Karpas-422 (cell line): ENCODE measurements around the gene ZMIZ1. TPM values are rescaled to one million over a fixed set of nuclear protein-coding genes. Genes with fewer than 3 reads are reported as not detected.

Experiments
- DNase-seq: peaks from one replicate; pipeline ENCODE4 v3.0.0-alpha.2; 2015
- H2AFZ ChIP-seq: fragments of 200-600 bp; sonication (generic); 2 replicates; pipeline ENCODE4 v1.6.1; 2014; ENCODE audit warnings: antibody characterized with exemption, low read length, mixed read lengths
- H3K27ac ChIP-seq: fragments of 200-600 bp; sonication (generic); 2 replicates; pipeline ENCODE4 v1.5.1; 2014; ENCODE audit warnings: mild to moderate bottlenecking, low read length, moderate library complexity
- H3K27me3 ChIP-seq: fragments of 200-600 bp; sonication (generic); 2 replicates; pipeline ENCODE4 v1.6.1; 2014; ENCODE audit warnings: low read length, mixed read lengths
- H3K36me3 ChIP-seq: fragments of 200-600 bp; sonication (generic); 2 replicates; pipeline ENCODE4 v1.6.1; 2014; ENCODE audit warnings: low read length, mixed read lengths; ENCODE audit not compliant: insufficient read depth
- H3K4me1 ChIP-seq: fragments of 200-600 bp; sonication (generic); 2 replicates; pipeline ENCODE4 v1.6.1; 2014; ENCODE audit warnings: mild to moderate bottlenecking, low read length, mixed read lengths
- H3K4me2 ChIP-seq: fragments of 200-600 bp; sonication (generic); 2 replicates; pipeline ENCODE4 v1.6.1; 2014; ENCODE audit warnings: low read length, low read depth, mild to moderate bottlenecking; ENCODE audit not compliant: poor library complexity, severe bottlenecking
- H3K4me3 ChIP-seq: fragments of 200-600 bp; sonication (generic); 2 replicates; pipeline ENCODE4 v1.5.1; 2014; ENCODE audit warnings: mild to moderate bottlenecking, antibody characterized with exemption, low read length, mixed read lengths
- H3K79me2 ChIP-seq: fragments of 200-600 bp; sonication (generic); 2 replicates; pipeline ENCODE4 v1.6.1; 2014; ENCODE audit warnings: mild to moderate bottlenecking, low read length, mixed read lengths
- H3K9ac ChIP-seq: fragments of 200-600 bp; sonication (generic); 2 replicates; pipeline ENCODE4 v1.6.0; 2014; ENCODE audit warnings: low read length
- H3K9me2 ChIP-seq: fragments of 200-600 bp; sonication (generic), shearing (Covaris generic); replicated peaks from 2 replicates; pipeline ENCODE4 v1.6.0; 2014; ENCODE audit warnings: mild to moderate bottlenecking, low read length, moderate library complexity; ENCODE audit not compliant: insufficient read depth
- H3K9me3 ChIP-seq: fragments of 300-700, 200-600 bp; sonication (generic); 2 replicates; pipeline ENCODE4 v1.6.1; 2014; ENCODE audit warnings: low read length, mixed read lengths
- H4K20me1 ChIP-seq: fragments of 200-600 bp; sonication (generic); 2 replicates; pipeline ENCODE4 v1.6.1; 2014; ENCODE audit warnings: mild to moderate bottlenecking, antibody characterized with exemption, low read length, low read depth; ENCODE audit not compliant: insufficient read depth
- total RNA-seq: library from RNA; depleted of rRNA; stranded (reverse); fragments of >200 nt; shearing (Covaris generic); gene quantifications from 2 replicates; pipeline ENCODE4 v1.2.3, GENCODE V29; 2014; ENCODE audit warnings: low replicate concordance

Gene ZMIZ1
- total RNA-seq, 1 experiment from 2014 or later = 73.1 TPM

DNA sequence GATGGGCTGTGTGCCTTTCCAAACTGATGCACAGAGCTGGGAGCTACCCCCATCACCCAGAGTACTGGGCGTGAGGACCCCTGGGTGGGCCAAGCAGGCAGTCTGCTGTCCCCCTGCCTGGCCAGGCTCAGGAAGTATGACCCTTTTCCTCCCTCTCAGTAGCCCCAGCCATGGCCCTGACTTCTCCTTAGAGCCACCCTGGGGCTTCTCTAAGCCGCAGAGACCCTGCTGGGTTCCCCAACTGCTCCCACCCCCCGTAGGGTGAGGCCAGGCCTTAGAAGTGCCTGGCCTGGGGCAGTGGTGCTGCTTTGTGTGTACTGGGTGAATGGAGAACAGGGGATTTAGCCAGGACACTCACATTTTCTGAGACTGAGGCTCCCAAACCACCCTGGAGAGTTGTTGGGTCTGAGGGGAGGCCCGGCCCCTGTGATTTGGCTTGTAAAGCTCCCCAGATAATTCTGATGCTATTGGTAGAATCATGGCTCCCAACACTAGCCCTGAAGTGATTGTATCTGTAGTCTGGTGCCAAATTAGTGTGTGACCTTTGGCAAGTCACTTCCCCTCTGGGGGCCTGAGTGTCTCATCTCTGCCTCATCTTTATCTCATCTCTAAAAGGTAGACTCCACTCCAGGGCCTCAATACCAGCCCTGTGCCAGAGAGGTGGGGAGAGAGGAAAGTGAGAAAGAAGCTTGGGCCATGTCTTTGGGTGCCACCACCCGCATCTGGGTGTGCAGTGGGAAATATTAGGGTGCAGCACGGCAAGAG, 178.8 kb downstream of the ZMIZ1 start:
- H2AFZ ChIP-seq = no peak overlapping the region
- H3K27ac ChIP-seq = peak overlapping the region; percentile 96
- H3K4me2 ChIP-seq = peak overlapping the region; percentile 93
- peaks cover 90% of the 10 kb centered on the region for H3K4me1 ChIP-seq
- H3K4me3 ChIP-seq = peak overlapping the region; percentile 90
- H3K9me3 ChIP-seq = no peaks in the 10 kb centered on the region
- H3K9ac ChIP-seq = peak overlapping the region; percentile 95
- H3K9me2 ChIP-seq = no peaks in the 10 kb centered on the region
- no peaks in the 10 kb centered on the region for H3K36me3 ChIP-seq
- 0 out of 2 replicates have a peak, but pooled peaks cover 5% of the 10 kb centered on the region for H4K20me1 ChIP-seq
- DNase-seq = peak; percentile 94
- H3K27me3 ChIP-seq = no peaks in the 10 kb centered on the region
- peaks cover 88% of the 10 kb centered on the region for H3K79me2 ChIP-seq

DNA sequence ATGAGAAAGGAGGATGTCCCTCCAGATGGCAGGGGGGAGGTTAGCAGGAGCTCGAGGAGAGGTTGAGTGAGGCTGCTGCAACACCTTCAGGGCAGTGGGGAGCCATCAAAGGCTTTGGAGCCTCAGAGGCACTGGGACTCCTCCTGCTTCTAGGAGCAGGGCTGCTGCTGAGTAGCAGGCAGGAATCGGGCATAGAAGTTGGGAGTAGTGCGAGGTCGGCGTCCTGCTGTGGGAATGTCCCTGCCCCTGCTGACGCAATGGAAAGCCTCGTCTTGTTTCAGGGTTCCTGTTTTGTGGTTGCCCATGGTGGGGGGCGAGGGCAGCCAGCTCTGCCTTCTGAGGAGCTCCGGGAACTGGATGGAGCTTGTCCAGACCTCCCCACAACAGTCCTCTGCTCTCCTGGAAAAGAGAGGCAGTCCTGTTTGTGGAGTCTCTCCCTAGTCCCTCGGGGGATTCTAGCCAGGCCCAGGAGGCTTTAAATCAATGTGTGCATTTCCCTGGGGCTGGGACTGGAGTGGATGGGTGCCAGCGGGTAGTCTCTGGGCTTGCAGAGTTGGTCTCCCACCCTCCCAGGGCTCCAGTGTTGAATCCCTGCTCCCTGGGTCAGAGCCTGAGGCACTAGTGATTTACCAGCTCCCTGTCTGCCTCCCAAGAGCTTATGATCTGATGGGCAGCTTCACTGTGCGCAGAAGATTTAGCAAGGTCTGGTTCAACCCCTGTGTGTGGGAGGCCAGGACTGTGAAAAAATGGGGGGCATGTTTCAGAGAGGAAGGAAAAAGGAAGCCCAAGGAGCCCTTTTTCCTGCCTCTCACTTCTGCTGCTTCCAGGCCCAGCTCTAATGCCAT, 179.8 kb downstream of the ZMIZ1 start:
- no peaks in the 10 kb centered on the region for H3K27me3 ChIP-seq
- no peaks in the 10 kb centered on the region for H3K9me2 ChIP-seq
- H3K9ac ChIP-seq = peak overlapping the region; percentile 95
- peaks cover 99% of the 10 kb centered on the region for H3K4me1 ChIP-seq
- H3K36me3 ChIP-seq = no peaks in the 10 kb centered on the region
- peak; percentile 73 for DNase-seq
- 0 out of 2 replicates have a peak, but pooled peaks cover 10% of the 10 kb centered on the region for H4K20me1 ChIP-seq
- H2AFZ ChIP-seq = no peak overlapping the region
- H3K9me3 ChIP-seq = no peaks in the 10 kb centered on the region
- peaks cover 98% of the 10 kb centered on the region for H3K79me2 ChIP-seq
- H3K27ac ChIP-seq = peak overlapping the region; percentile 96
- H3K4me2 ChIP-seq = peak overlapping the region; percentile 93
- H3K4me3 ChIP-seq = peak overlapping the region; percentile 90

DNA sequence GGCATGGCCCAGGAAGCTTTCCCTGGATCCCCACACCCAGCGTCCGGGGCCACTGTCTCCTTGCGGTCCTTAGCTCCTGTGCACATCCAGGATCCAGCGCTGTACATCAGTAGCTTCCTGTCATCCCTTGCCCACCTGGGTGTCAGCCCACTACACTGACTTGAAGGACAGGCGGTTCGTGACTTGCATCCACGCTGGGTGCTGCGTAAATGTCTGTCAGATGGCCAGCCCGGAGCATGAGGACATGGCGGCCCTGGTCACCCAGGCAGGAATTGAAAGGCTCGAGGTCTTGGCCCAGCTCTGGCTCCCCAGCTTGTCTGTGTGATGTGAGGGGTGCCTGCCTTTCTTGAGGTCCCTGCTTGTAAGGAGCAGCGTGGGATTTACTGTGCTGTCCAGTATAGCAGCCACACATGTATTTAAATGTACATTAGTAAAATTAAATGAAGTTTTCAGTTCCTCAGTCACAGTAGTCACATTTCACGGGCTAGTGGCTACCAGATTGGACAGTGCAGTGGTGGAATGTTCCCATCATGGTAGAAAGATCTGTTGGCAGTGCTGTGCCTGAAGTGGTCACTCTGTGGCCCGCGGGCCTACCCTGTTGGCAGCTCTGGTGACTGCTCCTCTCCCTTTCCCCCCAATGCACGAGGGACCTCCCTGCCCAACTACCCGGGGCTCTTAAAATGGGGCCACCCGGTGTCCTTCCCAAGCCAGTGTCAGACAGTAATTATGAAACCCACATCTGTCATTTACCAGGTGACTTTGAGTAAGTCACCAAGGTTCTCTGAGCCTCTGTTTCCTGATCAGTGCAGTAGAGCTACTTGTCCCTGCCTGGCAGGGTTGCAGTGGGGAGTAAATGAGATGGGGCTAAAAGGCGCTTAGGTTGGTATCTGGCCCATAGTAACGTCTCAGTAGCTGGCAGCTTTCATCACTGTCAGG, 180.7 kb downstream of the ZMIZ1 start:
- Histone ChIP-seq H3K79me2 (peaks cover 98% of the 10 kb centered on the region), H3K9me2 (no peaks in the 10 kb centered on the region), H2AFZ (no peak overlapping the region), H3K9me3 (no peaks in the 10 kb centered on the region), H3K36me3 (no peaks in the 10 kb centered on the region), H3K4me1 (peaks cover 100% of the 10 kb centered on the region), H3K27me3 (no peaks in the 10 kb centered on the region), H4K20me1 (0 out of 2 replicates have a peak, but pooled peaks cover 10% of the 10 kb centered on the region), H3K9ac (peak overlapping the region; percentile 95), H3K27ac (peak overlapping the region; percentile 96), H3K4me2 (peak overlapping the region; percentile 93), H3K4me3 (peak overlapping the region; percentile 90)
- peak; percentile 75 for DNase-seq

DNA sequence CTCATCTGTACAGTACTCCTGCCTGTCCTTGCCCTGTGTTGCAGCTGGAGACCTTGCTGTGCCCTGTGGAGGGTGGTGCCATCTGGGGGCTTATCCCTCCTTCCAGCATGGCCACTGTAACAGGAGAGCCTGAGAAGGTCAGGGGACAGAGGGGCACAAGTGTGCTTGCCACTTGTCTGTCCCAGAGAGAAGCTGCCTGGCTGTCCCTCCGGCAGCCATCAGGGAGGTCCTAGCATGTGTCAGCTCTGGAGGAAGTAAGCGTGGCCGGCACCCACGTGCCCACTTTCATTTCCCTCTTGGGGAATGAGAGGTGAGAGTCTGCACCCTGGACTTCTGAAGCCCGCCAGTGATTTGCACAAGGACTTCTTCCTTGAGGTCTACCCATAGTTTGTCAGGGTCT, 181.5 kb downstream of the ZMIZ1 start:
- H3K4me3 ChIP-seq = peak overlapping the region; percentile 90

DNA sequence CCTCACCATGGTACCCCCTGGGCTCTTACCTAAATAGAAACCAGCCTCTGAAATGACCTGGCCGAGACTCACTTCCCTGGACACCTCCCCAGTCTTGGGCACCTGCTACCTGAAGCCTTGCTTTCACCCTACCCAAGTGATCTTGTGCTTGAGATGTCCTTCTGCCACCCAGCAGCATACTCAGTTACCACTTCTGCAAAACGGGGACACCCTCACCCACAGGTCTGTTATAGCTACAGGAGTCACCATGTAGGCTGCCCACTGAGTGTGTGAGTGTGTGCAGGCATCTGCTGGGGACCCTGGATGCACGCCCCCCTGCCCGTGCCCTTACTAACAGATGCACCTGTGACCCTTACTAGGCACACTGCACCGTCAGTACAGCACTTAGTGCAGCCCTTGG, 183.7 kb downstream of the ZMIZ1 start:
- H3K4me1 ChIP-seq = peaks cover 100% of the 10 kb centered on the region
- no peaks in the 10 kb centered on the region for H3K9me3 ChIP-seq
- no peak overlapping the region for H2AFZ ChIP-seq
- H3K79me2 ChIP-seq = peaks cover 98% of the 10 kb centered on the region
- no peaks in the 10 kb centered on the region for H3K9me2 ChIP-seq
- no peaks in the 10 kb centered on the region for H3K27me3 ChIP-seq
- H4K20me1 ChIP-seq = peaks cover 20% of the 10 kb centered on the region; the same call in 1 of the 2 replicates
- no peaks in the 10 kb centered on the region for H3K36me3 ChIP-seq
- peak overlapping the region; percentile 93 for H3K4me2 ChIP-seq
- H3K9ac ChIP-seq = peak overlapping the region; percentile 95
- DNase-seq = peak; percentile 65
- H3K4me3 ChIP-seq = peak overlapping the region; percentile 0; the same call in 1 of the 2 replicates
- H3K27ac ChIP-seq = peak overlapping the region; percentile 96

More for the DNA sequence above, 181.5 kb downstream of the ZMIZ1 start:
- Histone ChIP-seq H4K20me1 (0 out of 2 replicates have a peak, but pooled peaks cover 13% of the 10 kb centered on the region), H3K9me3 (no peaks in the 10 kb centered on the region), H3K4me2 (peak overlapping the region; percentile 93), H3K27me3 (no peaks in the 10 kb centered on the region), H3K79me2 (peaks cover 98% of the 10 kb centered on the region), H3K9me2 (no peaks in the 10 kb centered on the region), H3K9ac (peak overlapping the region; percentile 95), H3K27ac (peak overlapping the region; percentile 96), H3K36me3 (no peaks in the 10 kb centered on the region), H2AFZ (no peak overlapping the region), H3K4me1 (peaks cover 100% of the 10 kb centered on the region)
- peak; percentile 89 for DNase-seq

DNA sequence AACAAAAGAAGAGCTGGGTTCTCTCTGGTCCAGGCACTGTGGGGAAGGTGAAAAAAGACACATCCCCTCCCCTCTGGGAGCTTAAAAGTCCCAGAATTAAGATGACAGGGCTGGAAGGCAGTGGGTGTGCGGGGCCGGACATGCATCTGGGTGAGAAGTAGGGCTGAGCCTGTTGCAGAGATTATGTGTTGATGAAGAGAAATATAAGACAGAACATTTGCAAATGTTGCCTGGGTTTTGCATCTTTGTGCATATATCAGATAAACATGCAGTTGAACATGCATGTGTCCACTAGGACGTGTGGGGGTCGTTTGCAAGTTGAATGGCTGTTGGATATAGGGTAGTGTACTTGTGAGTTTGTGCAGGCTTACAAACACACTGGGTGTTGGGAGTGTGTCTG, 184.2 kb downstream of the ZMIZ1 start:
- H3K9me3 ChIP-seq = no peaks in the 10 kb centered on the region
- DNase-seq = no peak
- no peaks in the 10 kb centered on the region for H3K36me3 ChIP-seq
- H2AFZ ChIP-seq = no peak overlapping the region
- H3K27me3 ChIP-seq = no peaks in the 10 kb centered on the region
- H4K20me1 ChIP-seq = peaks cover 22% of the 10 kb centered on the region; the same call in 1 of the 2 replicates
- H3K27ac ChIP-seq = peak overlapping the region; percentile 96
- H3K79me2 ChIP-seq = peaks cover 100% of the 10 kb centered on the region
- H3K4me1 ChIP-seq = peaks cover 100% of the 10 kb centered on the region
- peak overlapping the region; percentile 22; the same call in 1 of the 2 replicates for H3K4me3 ChIP-seq
- H3K4me2 ChIP-seq = peak overlapping the region; percentile 93
- no peaks in the 10 kb centered on the region for H3K9me2 ChIP-seq
- H3K9ac ChIP-seq = peak overlapping the region; percentile 95

DNA sequence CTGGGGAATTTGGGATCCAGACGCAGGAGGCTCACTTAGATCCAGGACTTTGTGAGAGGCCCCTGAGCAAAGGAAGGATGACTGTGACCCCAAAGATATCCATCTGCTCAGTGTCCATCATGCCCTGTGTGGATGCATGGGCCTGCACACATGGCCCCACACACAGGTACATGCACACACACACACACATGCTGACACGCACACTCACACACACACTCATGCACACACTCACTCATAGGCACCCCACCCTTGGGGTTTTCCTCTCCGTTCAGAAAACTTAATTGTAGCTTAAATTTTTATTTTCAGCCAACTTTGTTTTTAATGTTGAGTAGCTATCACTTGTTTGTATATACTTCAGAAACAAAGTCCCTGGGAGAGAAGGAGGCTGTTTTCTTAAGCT, 184.9 kb downstream of the ZMIZ1 start:
- Histone ChIP-seq H3K4me1 (peaks cover 100% of the 10 kb centered on the region), H3K9me3 (no peaks in the 10 kb centered on the region), H2AFZ (no peak overlapping the region), H3K4me3 (peak overlapping the region; percentile 22; the same call in 1 of the 2 replicates), H3K9me2 (no peaks in the 10 kb centered on the region), H3K27me3 (no peaks in the 10 kb centered on the region), H3K79me2 (peaks cover 100% of the 10 kb centered on the region), H3K36me3 (no peaks in the 10 kb centered on the region), H4K20me1 (peaks cover 22% of the 10 kb centered on the region; the same call in 1 of the 2 replicates), H3K27ac (peak overlapping the region; percentile 96), H3K4me2 (peak overlapping the region; percentile 93), H3K9ac (peak overlapping the region; percentile 95)
- DNase-seq = no peak
